HG03060 (cell line): Measurements from ENCODE around the gene HOMER1.
A peak's percentile ranks its signal among the peaks of the same experiment; 100 is the strongest.
"Not testable (repeated sequence)": the region's sequence is repeated elsewhere in the genome, so short reads cannot be mapped to it uniquely, and the experiment has no call there.

Experiments
- ATAC-seq: cut with Tn5 transposase; IDR thresholded peaks from one replicate; pipeline ENCODE4 v1.9.1; 2021; ENCODE audit warnings: low read depth, moderate number of reproducible peaks; ENCODE audit not compliant: unreplicated experiment

Gene HOMER1

GRCh38 chr5:79518718-79519117 is 4.8 kb upstream of the HOMER1 start:
- no peak for ATAC-seq

GRCh38 chr5:79517601-79518000 is 3.7 kb upstream of the HOMER1 start:
- ATAC-seq: no peak

- ATAC-seq: no peak
Observed at GRCh38 chr5:79516986-79517385, 3.1 kb upstream of the HOMER1 start.

DNA sequence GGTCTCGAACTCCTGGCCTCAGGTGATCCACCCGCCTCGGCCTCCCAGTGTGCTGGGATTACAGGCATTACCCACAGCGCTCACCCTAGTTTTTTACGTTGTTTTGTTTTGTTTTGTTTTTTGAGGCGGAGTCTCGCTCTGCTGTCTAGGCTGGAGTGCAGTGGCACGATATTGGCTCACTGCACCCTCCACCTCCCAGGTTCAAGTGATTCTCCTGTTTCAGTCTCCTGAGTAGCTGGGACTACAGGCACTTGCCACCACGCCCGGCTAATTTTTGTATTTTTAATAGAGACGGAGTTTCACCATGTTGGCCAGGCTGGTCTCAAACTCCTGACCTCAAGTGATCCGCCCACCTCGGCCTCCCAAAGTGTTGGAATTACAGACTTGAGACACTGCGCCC is 2.4 kb upstream of the HOMER1 start:
- ATAC-seq: not testable (repeated sequence)

DNA sequence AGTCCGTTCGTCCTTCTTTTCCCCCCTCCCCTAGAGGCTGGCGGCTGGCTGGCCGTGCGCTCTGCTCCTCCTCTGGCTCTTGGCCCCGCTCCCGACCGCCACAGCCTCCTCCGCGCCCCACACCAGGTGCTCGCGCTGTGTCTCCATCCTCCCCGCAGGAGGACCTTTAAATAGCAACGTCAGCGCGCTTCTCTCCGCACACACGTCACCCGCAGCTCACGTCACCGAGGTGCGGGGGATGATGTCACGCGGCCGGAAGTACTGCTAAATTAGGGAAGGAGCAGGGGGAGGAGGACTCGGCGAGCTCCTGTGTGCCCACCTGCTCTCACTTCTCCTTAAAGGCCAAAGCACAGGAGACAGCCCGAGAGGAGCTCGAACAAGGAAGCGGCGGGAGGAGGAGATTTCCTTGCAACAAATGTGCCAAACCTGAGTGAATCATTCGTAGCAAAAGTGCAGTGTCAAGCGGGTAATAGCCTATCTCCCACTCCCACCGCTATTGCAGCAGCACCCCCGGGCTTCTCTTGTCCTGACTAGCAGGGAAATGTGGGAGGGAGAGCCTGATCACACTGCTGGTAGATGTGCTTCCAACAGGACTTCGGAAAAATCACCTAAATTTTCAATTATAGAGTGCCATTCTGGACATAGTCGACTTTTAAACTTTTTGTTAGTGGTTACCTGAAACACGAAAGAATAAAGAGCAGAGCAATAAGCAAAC is 614 bp upstream of the HOMER1 start:
- peak; percentile 72 for ATAC-seq

GRCh38 chr5:79513308-79513703 is 628 bp downstream of the HOMER1 start:
- no peak for ATAC-seq

DNA sequence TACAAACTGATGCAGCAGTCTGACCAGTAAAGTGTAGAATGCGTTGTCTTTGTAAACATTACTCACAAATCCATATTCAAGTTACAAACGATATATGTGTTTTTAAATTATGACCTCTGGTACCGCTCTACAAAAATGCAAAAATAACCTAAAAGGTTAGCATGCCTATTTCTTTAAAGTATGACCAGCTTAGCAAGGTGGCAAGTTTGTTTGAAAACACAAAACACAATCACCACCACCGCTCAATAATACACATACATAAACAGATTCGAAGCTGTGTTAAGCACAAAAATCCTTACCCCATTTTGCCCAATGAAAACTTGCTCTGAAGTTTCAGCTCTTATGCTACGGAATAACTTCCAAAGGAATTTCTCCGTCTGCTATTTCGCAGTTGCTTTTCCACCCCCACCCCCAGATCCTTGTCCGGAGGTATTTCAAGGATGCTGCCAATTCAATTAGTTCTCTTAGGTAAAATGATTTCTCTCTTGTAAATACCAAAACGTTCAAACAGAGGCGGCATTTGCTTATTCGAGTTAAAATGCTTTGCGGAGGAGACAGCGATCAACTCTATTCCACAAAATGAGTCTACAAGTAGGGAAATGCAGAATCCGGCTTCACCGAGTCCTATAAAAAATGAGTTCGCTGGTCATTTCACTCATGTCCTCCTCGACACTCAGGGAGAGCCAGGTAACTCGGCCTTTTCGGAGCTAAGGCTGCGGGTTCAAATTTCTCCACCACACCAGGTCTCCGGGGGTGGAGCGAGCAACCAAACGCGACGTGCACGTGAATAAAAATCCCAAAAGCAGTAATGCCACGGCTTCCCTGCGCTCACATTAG is 1.2 kb downstream of the HOMER1 start:
- no peak for ATAC-seq

DNA sequence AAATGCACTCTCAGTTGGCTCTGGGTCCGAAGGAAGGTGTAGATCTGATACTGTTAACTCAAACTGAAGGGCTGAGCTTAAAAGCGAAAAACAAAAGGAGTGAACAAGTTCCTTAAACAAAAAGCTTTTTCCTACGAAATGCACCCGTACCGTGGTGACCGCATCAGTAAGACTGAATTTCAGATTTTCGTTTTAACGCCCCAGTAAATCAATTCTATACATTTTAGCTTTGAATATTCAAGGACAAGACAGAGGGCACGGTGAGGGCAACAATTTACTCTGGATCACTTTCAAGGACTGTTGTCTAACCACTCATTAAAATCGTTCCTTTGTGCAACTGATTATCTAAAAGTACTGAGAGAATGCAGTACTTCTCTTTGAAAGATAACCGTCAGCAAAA is 1.9 kb downstream of the HOMER1 start:
- no peak for ATAC-seq

- ATAC-seq: no peak
Observed at GRCh38 chr5:79510638-79511037, 3.3 kb downstream of the HOMER1 start.

GRCh38 chr5:79509244-79509885 is 4.6 kb downstream of the HOMER1 start:
- no peak for ATAC-seq

DNA sequence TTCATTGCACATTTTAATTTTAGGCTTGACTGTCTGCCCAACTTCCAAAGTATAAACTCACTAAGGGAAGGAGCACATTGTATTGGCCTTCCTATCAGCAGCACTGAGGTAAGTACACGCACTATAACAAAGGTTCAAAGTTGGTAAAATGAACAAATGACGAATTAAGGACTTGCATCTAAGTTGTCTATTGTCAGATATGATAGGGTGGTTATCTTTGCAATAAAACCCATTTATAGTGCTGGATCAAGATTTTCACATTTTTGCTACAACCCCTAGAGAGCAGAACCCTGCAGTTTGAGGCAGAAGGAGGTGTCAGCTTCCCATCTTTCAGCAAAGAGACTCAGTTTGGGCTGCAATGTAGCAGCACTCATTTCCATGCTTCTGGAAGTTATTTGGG is 5.1 kb downstream of the HOMER1 start:
- ATAC-seq: no peak

DNA sequence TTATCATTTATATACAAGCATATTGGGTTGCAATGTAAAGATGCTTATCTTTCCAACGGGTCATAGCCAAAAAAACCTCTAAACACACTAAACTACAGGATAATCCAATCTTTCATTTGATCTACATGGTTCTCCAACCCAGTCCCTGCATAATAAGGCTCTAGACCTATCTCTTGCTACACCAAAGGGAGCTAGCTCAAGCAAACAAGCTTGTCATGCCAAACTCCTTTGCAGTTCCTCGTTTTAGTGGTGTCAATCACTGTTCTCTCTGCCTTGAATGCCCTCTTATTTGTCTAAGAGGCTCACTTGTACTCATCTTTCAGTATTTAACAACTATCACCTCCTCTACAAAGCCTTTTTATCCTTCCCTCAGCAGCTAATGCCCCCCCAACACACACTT is 5.6 kb downstream of the HOMER1 start:
- ATAC-seq: no peak

DNA sequence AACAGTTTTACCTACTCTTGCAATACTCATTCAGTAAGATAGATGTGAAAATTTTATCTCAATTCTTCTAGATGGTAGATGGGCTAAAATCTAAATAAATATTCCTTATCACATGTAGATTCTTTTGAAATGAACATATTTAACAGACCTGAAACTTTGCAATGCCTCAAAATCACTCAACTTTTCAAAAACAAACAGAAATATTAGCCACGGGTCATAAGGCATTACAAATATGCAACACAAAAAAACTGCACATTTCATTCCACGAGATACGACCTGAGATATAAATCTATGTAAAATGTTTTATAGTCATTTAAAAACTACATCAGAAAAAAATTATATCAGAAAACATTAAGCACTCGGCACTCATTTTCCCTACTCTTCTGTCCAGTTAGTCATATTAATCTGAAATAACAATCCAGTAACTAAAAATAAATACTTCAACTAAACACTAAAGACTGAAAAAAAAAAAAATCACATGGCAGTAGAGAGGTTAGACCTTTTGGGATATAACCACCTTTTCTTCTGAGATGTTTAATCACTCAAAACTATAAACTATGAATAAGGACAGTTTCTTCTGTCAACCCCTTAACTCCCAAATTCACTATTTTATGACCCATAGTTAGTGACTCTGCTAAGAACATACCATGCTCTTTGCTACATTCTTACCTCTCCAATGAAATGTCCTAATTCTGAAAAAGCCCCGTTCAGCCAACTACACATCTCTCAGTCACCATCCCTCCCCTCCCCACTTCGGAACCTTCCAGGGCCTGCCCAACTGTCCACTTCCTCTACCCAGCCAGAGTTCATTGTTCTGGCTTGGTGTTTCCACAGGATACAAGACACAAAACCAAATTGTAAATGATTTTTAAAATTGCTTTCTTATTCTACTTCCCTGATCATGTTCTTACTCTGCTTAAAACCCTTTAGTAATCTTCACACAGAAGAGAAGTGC is 6.4 kb downstream of the HOMER1 start:
- no peak for ATAC-seq

DNA sequence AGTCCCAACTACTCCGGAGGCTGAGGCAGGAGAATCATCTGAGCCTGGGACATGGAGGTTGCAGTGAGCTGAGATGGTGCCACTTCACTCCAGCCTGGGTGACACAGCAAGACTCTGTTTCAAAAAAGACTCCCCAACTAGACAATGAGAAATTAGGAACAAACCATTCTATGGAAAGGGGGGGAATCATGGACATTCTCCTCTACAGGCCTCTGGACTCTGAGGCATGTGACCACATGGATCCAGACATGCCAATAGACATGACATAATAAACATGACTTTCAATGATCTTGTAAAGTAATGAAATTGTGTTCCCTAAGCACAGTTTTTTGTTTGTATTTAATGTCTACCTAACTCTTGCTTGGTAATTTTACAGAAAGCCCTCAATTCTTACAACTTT is 8.8 kb downstream of the HOMER1 start:
- ATAC-seq: no peak

- no peak for ATAC-seq
Observed at GRCh38 chr5:79503794-79504495, 10.0 kb downstream of the HOMER1 start.

- ATAC-seq: no peak
Observed at GRCh38 chr5:79499640-79500273, 14.2 kb downstream of the HOMER1 start.

GRCh38 chr5:79495311-79495710 is 18.6 kb downstream of the HOMER1 start:
- ATAC-seq: no peak

DNA sequence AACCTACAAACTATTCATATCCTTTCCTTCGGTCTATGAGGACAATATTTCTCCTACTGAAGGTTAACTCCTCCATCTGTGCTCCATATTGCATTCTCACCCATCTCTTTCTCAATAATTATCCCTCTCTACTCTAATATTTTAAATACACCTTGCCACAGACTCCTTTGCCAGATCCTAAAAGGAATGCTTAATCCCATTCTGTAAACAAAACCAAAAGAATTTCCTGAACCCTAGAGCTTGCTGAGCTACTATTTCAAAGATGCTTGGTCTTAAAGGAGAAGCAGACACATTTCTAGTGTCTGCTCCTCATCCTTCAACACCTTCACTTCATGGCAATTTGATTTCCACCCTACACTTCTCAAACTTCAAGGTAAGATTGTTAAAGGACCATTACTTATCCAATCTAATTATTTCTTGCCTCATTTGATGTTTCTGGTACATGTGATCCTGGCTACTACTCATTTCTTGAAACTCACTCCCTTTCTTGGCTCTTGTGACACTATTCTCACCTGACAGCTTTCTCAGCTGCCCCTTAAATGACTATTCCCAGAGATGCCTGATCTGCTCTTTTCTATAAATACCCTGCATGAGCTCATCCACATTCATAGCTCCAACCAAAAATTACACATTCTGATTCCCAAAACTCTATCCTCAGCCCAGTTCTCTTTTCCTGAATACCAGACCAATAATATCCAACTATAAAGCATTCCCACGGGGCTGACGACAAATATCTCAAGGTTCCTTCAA is 20.2 kb downstream of the HOMER1 start:
- no peak for ATAC-seq
